ENCODE results near the gene MYBPHL. TPM values are rescaled to one million over a fixed set of nuclear protein-coding genes. Genes with fewer than 3 reads are reported as not detected.

The MYBPHL gene
- not detected for total RNA-seq

GRCh38 chr1:109306832-109307273, at the start of gene MYBPHL:
Gene MYBPHL (minus strand): TSS chr1:109307011. CDS start chr1:109306991, 20 bp downstream.
- Mint-ChIP-seq H3K36me3 (no peaks in the 10 kb centered on the region), H3K4me1 (ENCODE audit: low read depth in 2 of 2) (no peaks in the 10 kb centered on the region), H3K4me3 (no peak within 1 kb of the TSS), H3K27me3 (peaks cover 0 to 7% of the 10 kb centered on the region in 2 donors), H3K9me3 (no peaks in the 10 kb centered on the region), H3K27ac (no peak within 1 kb of the TSS)
- no peak for DNase-seq (ENCODE audit: low spot score)
- no peak for ATAC-seq

- no peaks in the 10 kb centered on the region for H3K36me3 Mint-ChIP-seq
- ATAC-seq (no peak), DNase-seq (ENCODE audit: low spot score) (no peak)
- no peak overlapping the region for H3K4me3 Mint-ChIP-seq
- no peaks in the 10 kb centered on the region for H3K9me3 Mint-ChIP-seq
- H3K27ac Mint-ChIP-seq = no peak overlapping the region
- H3K27me3 Mint-ChIP-seq = peaks cover 2 to 11% of the 10 kb centered on the region in 2 donors
- no peaks in the 10 kb centered on the region for H3K4me1 Mint-ChIP-seq (ENCODE audit: low read depth in 2 of 2)
These were observed 49.7 kb upstream of the MYBPHL start for GRCh38 chr1:109356505-109356904.

- DNase-seq (ENCODE audit: low spot score) (no peak), ATAC-seq (no peak)
- Mint-ChIP-seq H3K27ac (no peak overlapping the region), H3K36me3 (no peaks in the 10 kb centered on the region), H3K4me1 (ENCODE audit: low read depth in 2 of 2) (no peaks in the 10 kb centered on the region), H3K9me3 (no peaks in the 10 kb centered on the region), H3K4me3 (no peak overlapping the region), H3K27me3 (peaks cover 2 to 18% of the 10 kb centered on the region in 2 donors)
These were observed 48.1 kb upstream of the MYBPHL start for GRCh38 chr1:109354929-109355328.

- no peak overlapping the region for H3K4me3 Mint-ChIP-seq
- DNase-seq (ENCODE audit: low spot score) (no peak), ATAC-seq (no peak)
- H3K36me3 Mint-ChIP-seq = no peaks in the 10 kb centered on the region
- H3K27ac Mint-ChIP-seq = no peak overlapping the region
- no peaks in the 10 kb centered on the region for H3K9me3 Mint-ChIP-seq
- H3K27me3 Mint-ChIP-seq = peaks cover 0 to 12% of the 10 kb centered on the region in 2 donors
- H3K4me1 Mint-ChIP-seq (ENCODE audit: low read depth in 2 of 2) = no peaks in the 10 kb centered on the region
These were observed 44.6 kb upstream of the MYBPHL start for GRCh38 chr1:109351457-109351856.

GRCh38 chr1:109350655-109351054, 43.8 kb upstream of the MYBPHL start:
- H3K9me3 Mint-ChIP-seq = no peaks in the 10 kb centered on the region
- H3K27ac Mint-ChIP-seq = no peak overlapping the region
- H3K4me1 Mint-ChIP-seq (ENCODE audit: low read depth in 2 of 2) = no peaks in the 10 kb centered on the region
- peaks cover 0 to 12% of the 10 kb centered on the region in 2 donors for H3K27me3 Mint-ChIP-seq
- no peak overlapping the region for H3K4me3 Mint-ChIP-seq
- ATAC-seq = no peak
- no peaks in the 10 kb centered on the region for H3K36me3 Mint-ChIP-seq
- no peak for DNase-seq (ENCODE audit: low spot score)

GRCh38 chr1:109350182-109350581, 43.4 kb upstream of the MYBPHL start:
- ATAC-seq (no peak), DNase-seq (ENCODE audit: low spot score) (no peak)
- Mint-ChIP-seq H3K9me3 (no peaks in the 10 kb centered on the region), H3K27ac (no peak overlapping the region), H3K4me3 (no peak overlapping the region), H3K4me1 (ENCODE audit: low read depth in 2 of 2) (no peaks in the 10 kb centered on the region), H3K27me3 (peaks cover 0 to 12% of the 10 kb centered on the region in 2 donors), H3K36me3 (no peaks in the 10 kb centered on the region)

- no peak for ATAC-seq
- Mint-ChIP-seq H3K27me3 (peaks cover 0 to 19% of the 10 kb centered on the region in 2 donors), H3K9me3 (no peaks in the 10 kb centered on the region), H3K4me3 (no peak overlapping the region), H3K36me3 (no peaks in the 10 kb centered on the region), H3K27ac (no peak overlapping the region), H3K4me1 (ENCODE audit: low read depth in 2 of 2) (no peaks in the 10 kb centered on the region)
- DNase-seq (ENCODE audit: low spot score) = no peak
These were observed 40.7 kb upstream of the MYBPHL start for GRCh38 chr1:109347511-109347910.

GRCh38 chr1:109341944-109342930, 35.4 kb upstream of the MYBPHL start:
- Mint-ChIP-seq H3K36me3 (no peaks in the 10 kb centered on the region), H3K4me3 (no peak overlapping the region), H3K27ac (no peak overlapping the region), H3K27me3 (peaks cover 0 to 7% of the 10 kb centered on the region in 2 donors), H3K9me3 (no peaks in the 10 kb centered on the region), H3K4me1 (ENCODE audit: low read depth in 2 of 2) (no peaks in the 10 kb centered on the region)
- ATAC-seq (no peak), DNase-seq (ENCODE audit: low spot score) (no peak)

GRCh38 chr1:109338608-109339007, 31.8 kb upstream of the MYBPHL start:
- H3K9me3 Mint-ChIP-seq = no peaks in the 10 kb centered on the region
- DNase-seq (ENCODE audit: low spot score) (no peak), ATAC-seq (no peak)
- H3K4me3 Mint-ChIP-seq = no peak overlapping the region
- H3K36me3 Mint-ChIP-seq = no peaks in the 10 kb centered on the region
- no peaks in the 10 kb centered on the region for H3K27me3 Mint-ChIP-seq
- peak overlapping the region in 1 of 2 donors; percentile 28 for H3K27ac Mint-ChIP-seq
- no peaks in the 10 kb centered on the region for H3K4me1 Mint-ChIP-seq (ENCODE audit: low read depth in 2 of 2)

- H3K4me3 Mint-ChIP-seq = no peak overlapping the region
- ATAC-seq = no peak
These were observed 31.3 kb upstream of the MYBPHL start for GRCh38 chr1:109338091-109338490.

GRCh38 chr1:109335091-109335490, 28.3 kb upstream of the MYBPHL start:
- H3K4me3 Mint-ChIP-seq = no peak overlapping the region
- peaks cover 10% of the 10 kb centered on the region for H3K9me3 Mint-ChIP-seq
- H3K36me3 Mint-ChIP-seq = peaks cover 14% of the 10 kb centered on the region
- ATAC-seq = no peak
- H3K4me1 Mint-ChIP-seq (ENCODE audit: low read depth in 2 of 2) = no peaks in the 10 kb centered on the region
- no peak for DNase-seq (ENCODE audit: low spot score)
- H3K27ac Mint-ChIP-seq = no peak overlapping the region
- peaks cover 3 to 10% of the 10 kb centered on the region in 2 donors for H3K27me3 Mint-ChIP-seq

More at GRCh38 chr1:109338091-109338490, 31.3 kb upstream of the MYBPHL start:
- Mint-ChIP-seq H3K36me3 (no peaks in the 10 kb centered on the region), H3K27me3 (no peaks in the 10 kb centered on the region), H3K27ac (no peak overlapping the region), H3K9me3 (peaks cover 3% of the 10 kb centered on the region), H3K4me1 (ENCODE audit: low read depth in 2 of 2) (no peaks in the 10 kb centered on the region)
- DNase-seq (ENCODE audit: low spot score) = no peak

GRCh38 chr1:109331113-109331512, 24.3 kb upstream of the MYBPHL start:
- DNase-seq (ENCODE audit: low spot score) (no peak), ATAC-seq (no peak)
- Mint-ChIP-seq H3K4me1 (ENCODE audit: low read depth in 2 of 2) (no peaks in the 10 kb centered on the region), H3K4me3 (no peak overlapping the region), H3K27me3 (peaks cover 3 to 11% of the 10 kb centered on the region in 2 donors), H3K36me3 (peaks cover 20% of the 10 kb centered on the region), H3K27ac (no peak overlapping the region), H3K9me3 (peaks cover 10% of the 10 kb centered on the region)

GRCh38 chr1:109327285-109327684, 20.5 kb upstream of the MYBPHL start:
- DNase-seq (ENCODE audit: low spot score) = no peak
- Mint-ChIP-seq H3K4me1 (ENCODE audit: low read depth in 2 of 2) (peaks cover 0 to 2% of the 10 kb centered on the region in 2 donors), H3K27me3 (peaks cover 3 to 11% of the 10 kb centered on the region in 2 donors), H3K4me3 (no peak overlapping the region), H3K9me3 (peaks cover 7% of the 10 kb centered on the region), H3K27ac (no peak overlapping the region), H3K36me3 (peaks cover 20% of the 10 kb centered on the region)
- ATAC-seq = no peak

- DNase-seq (ENCODE audit: low spot score) = no peak
- Mint-ChIP-seq H3K4me3 (no peak overlapping the region), H3K27ac (no peak overlapping the region)
These were observed 16.2 kb upstream of the MYBPHL start for GRCh38 chr1:109322974-109323373.

More at GRCh38 chr1:109322974-109323373, 16.2 kb upstream of the MYBPHL start:
- no peak for ATAC-seq
- Mint-ChIP-seq H3K27me3 (no peaks in the 10 kb centered on the region), H3K9me3 (no peaks in the 10 kb centered on the region), H3K36me3 (no peaks in the 10 kb centered on the region), H3K4me1 (ENCODE audit: low read depth in 2 of 2) (peaks cover 0 to 6% of the 10 kb centered on the region in 2 donors)

Data from natural killer cell treated with Interleukin-12 subunit alpha and Interleukin-12 subunit beta and Interleukin-15 and Interleukin-18, amount 100 ng/mL, for 72 hours (primary cell).